Astrocyte (in vitro differentiated cells and primary cell): ENCODE results near the gene FLRT1.

Experiments used
- EZH2 ChIP-seq: IDR thresholded peaks from 2 replicates; pipeline ENCODE4 v1.6.1; 2012; ENCODE audit warnings: mild to moderate bottlenecking, low read length, inconsistent platforms; ENCODE audit not compliant: insufficient read depth
- TF ChIP-seq, protein P1 (sequence below): IDR thresholded peaks from 2 replicates; pipeline ENCODE4 v1.5.1; 2011; ENCODE audit warnings: low read depth, mild to moderate bottlenecking, inconsistent platforms, low read length, moderate library complexity; ENCODE audit not compliant: insufficient read depth

GRCh38 chr11:64056213-64056785, 20.6 kb downstream of the FLRT1 start:
- TF ChIP-seq, protein P1, sequence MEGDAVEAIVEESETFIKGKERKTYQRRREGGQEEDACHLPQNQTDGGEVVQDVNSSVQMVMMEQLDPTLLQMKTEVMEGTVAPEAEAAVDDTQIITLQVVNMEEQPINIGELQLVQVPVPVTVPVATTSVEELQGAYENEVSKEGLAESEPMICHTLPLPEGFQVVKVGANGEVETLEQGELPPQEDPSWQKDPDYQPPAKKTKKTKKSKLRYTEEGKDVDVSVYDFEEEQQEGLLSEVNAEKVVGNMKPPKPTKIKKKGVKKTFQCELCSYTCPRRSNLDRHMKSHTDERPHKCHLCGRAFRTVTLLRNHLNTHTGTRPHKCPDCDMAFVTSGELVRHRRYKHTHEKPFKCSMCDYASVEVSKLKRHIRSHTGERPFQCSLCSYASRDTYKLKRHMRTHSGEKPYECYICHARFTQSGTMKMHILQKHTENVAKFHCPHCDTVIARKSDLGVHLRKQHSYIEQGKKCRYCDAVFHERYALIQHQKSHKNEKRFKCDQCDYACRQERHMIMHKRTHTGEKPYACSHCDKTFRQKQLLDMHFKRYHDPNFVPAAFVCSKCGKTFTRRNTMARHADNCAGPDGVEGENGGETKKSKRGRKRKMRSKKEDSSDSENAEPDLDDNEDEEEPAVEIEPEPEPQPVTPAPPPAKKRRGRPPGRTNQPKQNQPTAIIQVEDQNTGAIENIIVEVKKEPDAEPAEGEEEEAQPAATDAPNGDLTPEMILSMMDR, result no peak
- no peak for TF ChIP-seq EZH2
